GM21526 (cell line): ENCODE results near the gene ARAP3.
A peak's percentile ranks its signal among the peaks of the same experiment; 100 is the strongest.
"Not testable (repeated sequence)": the region's sequence is repeated elsewhere in the genome, so short reads cannot be mapped to it uniquely, and the experiment has no call there.

Experiments
- ATAC-seq: cut with Tn5 transposase; IDR thresholded peaks from one replicate; pipeline ENCODE4 v1.9.1; 2021; ENCODE audit warnings: moderate library complexity; ENCODE audit not compliant: unreplicated experiment, low FRiP score

ARAP3 gene

GRCh38 chr5:141623611-141624010, 58.4 kb downstream of the ARAP3 start:
- no peak for ATAC-seq

DNA sequence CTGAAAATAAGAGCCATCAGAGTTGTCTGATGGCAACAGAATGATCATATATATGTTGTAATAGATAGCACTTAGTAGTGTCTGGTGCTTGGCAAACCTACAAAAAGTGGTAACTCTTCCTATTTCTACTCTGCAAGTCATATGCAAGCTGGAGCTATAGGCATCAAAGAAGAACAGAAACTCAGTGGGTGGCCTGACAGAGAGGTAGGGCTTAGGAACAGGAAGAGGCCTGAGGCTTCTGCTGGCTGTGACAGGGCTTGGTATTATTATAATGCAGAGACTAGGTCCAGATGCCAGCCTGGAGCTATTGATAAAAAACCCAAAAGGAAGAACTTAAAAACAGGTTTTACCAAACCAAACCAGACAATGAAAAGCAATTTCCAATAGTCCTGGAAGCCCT, 58.8 kb downstream of the ARAP3 start:
- peak; percentile 61 for ATAC-seq

DNA sequence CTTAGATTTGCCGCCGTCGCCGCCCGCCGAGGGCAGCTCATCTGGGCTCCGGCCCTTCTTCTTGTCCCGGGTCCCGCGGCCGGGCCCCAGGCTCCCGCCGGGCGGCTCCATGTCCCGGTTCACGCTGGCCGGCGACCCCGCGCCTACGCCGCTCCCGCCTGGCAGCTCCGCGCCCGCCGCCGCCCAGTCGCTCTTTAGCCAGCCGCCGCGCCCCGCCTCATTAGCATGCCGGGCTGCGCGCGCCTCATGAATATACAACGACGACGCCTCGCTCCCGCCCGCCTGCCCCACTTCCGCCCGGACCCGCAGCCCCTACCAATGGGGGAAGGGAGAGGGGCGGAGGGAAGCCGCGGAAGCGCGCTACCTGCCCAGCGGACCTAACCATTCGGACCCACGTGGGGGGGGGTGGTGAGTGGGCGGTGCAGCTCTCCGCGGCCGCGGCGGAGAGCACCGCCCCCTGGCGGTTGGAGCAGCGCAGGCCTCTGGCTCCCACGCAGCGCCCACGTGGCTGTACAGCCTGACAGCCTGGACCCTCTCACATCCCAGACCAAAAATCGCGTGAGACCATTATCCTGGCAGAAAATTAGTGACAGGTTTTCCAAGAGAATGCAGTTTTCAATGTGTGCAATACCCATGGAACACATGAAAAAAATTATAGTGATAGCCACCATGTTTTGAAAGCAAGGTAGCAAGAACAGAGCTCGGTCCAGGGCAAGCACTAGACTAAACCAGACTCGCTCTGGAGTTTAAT, 63.1 kb downstream of the ARAP3 start, which contains the start of gene DIAPH1:
Gene DIAPH1, minus strand, starts transcription at position 197 of the 751 bp plus-strand sequence. Its CDS starts 86 bp downstream, at position 111.
- peak; percentile 79 for ATAC-seq

- peak; percentile 27 for ATAC-seq
Measured at GRCh38 chr5:141618030-141618803, 63.8 kb downstream of the ARAP3 start.

- no peak for ATAC-seq
Measured at GRCh38 chr5:141617682-141618029, 64.4 kb downstream of the ARAP3 start.

- no peak for ATAC-seq
Measured at GRCh38 chr5:141617128-141617527, 64.9 kb downstream of the ARAP3 start.

DNA sequence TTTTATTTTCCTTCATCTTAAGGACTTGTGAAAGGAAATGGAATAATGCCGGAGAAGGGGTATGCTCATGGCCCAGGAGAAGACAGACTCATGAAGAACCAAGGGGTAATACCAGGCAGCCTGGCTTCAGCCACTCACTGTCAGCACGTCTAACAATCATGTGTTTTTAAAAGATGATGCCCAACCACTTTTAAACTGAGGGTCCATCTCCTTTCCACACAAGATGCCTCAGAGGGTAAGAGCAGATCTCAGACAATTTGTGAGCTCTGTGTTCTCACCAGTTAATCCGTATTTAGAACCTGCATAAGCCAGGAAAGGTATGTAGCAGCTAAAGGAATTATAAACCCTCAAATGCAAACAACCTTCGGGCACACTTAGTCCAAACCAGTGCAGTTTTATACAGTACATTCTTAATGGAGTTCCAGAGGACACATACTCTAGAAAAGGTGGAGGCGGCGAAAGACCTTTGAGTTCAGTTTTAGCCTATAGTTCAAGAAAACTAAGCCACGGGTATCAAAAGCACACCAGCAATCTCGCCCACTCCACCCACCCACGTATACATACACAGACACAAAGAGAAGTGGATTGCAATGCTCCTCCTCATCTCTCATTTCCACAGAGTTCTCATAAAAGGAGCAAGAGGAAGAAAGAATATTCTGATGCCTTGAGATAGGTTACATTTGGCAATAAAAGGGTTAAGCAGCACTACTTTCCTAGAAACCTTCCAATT, 65.9 kb downstream of the ARAP3 start:
- no peak for ATAC-seq

DNA sequence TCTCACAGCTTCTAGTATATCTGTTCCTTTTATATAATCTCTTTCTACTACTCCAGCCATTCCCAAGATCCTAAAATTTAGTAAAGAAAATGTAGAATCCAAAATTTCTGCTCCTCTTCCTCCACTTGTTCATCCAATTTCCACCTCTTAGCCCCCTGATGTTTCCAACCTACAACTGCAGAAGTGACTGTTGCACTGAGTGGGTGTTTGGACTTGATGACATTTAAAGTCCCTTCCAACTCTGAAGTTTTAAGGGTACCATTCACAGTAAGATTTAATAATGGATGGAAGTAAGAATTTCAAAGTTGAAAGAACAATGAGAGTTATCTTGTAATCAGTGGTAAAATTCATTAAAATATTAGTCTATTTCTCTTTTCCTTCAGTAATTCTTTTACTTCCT, 68.7 kb downstream of the ARAP3 start:
- no peak for ATAC-seq

DNA sequence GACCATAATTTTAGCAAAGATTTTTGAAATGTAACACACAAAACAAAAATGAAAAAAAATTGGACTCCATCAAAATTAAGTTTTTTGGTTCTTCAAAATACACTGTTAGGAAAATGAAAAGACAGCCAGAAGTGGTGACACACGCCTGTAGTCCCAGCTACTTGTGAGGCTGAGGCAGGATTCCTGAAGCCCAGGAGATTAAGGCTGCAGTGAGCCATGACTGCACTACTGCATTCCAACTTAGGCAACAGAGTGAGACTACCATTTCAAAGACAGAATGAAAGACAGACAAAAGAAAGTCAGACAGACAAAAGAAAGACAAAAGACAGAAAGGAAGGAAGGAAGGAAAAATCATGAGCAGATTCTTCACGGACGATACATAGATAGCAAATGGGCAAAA, 70.7 kb downstream of the ARAP3 start:
- ATAC-seq: no peak

DNA sequence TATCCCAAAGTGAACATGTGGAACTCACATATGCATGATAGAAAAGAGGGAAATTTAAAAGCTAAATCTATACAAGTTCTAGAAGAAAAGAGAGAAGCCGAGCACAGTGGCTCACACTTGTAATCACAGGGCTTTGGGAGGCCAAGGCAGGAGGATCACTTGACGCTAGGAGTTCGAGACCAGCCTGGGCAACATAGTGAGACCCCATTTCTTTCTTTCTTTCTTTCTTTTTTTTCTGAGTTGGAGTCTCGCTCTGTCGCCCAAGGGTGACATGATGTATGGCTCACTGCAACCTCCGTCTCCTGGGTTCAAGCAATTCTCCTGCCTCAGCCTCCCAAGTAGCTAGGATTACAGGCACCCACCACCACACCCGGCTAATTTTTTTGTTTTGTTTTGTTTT, 72.1 kb downstream of the ARAP3 start:
- ATAC-seq: not testable (repeated sequence)

DNA sequence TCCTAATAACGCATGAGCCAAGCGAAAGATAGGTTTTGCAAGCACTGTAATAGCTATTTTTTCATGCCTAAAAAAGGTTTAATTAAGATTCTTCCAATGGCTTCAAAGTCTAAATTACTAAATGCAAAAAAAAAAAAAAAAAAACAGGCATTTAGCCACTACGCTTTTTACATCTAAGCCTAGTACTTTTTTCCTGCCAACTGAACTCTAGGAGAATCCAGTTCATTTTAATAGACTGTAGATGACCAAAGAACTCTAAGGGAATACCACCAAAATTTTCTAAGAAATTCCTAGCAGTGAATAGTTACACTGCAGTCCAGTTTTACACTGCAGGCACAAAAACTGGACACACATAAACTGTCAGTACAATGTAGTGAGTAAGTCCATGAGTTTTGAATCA, 73.0 kb downstream of the ARAP3 start:
- no peak for ATAC-seq

DNA sequence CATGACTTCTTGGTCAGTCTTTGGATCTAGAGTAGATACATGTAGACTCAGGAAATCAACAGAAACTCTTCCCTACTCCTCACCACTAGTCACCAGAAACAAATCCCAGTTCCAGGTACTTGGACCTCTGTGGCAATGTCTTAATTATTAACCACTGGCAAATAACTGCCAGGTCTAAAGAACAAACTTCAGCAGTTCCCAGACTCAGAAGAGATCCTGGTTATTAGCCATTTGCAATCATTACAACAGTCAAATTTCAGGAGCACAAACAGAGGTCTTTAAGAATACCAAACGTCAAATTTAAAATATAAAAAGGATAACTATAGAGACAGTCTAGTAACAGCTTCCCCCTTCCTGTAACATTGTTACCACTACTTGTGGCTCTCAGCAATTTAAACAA, 73.5 kb downstream of the ARAP3 start:
- no peak for ATAC-seq

DNA sequence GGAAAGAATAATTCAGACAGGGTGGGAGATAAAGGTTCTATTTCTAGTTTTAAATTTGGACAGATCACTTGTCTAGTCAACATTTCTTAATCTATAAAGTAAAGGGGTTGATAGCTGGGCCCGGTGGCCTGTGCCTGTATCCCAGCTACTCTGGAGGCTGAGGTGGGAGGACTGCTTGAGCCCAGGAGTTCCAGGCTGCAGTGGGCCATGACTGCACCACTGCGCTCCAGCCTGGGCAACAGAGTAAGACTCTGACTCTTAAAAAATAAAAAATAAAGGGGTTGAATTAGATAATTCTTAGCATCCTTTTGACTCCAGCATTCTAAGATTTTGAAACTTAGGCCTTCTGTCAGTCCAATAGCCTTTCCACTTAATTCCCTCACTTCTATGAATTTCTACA, 74.0 kb downstream of the ARAP3 start:
- ATAC-seq: no peak

- ATAC-seq: peak; percentile 95
Measured at GRCh38 chr5:141605523-141606277, 76.3 kb downstream of the ARAP3 start.

- no peak for ATAC-seq
Measured at GRCh38 chr5:141603923-141604717, 77.9 kb downstream of the ARAP3 start.
